ENCODE results near the gene TFR2.

DNA sequence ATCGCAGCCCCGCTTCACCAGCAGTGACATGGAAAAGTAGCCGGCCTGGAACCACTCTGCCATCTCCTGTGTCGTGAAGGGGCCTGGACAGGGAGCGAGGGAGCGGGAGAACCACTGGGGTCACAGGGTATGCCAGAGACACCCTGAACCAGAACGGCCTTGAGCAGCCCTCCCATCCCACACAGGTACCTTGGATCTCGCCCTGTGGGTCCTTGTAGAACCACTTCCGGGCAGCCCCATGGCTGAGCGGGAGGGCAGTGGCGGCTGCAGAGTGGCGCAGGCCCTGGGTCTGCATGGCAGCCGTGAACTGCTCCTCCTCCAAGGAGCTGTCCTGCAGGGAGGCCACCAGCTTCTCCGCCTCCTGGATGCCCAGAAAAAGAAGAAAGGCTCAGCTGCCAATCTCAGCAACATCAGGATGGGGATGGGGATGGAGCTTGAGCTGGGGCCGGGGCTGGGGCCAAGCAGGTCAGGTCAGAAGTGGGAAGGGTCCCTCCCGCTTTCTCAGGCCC is 43.2 kb upstream of the TFR2 start:
- TF ChIP-seq, protein P1, sequence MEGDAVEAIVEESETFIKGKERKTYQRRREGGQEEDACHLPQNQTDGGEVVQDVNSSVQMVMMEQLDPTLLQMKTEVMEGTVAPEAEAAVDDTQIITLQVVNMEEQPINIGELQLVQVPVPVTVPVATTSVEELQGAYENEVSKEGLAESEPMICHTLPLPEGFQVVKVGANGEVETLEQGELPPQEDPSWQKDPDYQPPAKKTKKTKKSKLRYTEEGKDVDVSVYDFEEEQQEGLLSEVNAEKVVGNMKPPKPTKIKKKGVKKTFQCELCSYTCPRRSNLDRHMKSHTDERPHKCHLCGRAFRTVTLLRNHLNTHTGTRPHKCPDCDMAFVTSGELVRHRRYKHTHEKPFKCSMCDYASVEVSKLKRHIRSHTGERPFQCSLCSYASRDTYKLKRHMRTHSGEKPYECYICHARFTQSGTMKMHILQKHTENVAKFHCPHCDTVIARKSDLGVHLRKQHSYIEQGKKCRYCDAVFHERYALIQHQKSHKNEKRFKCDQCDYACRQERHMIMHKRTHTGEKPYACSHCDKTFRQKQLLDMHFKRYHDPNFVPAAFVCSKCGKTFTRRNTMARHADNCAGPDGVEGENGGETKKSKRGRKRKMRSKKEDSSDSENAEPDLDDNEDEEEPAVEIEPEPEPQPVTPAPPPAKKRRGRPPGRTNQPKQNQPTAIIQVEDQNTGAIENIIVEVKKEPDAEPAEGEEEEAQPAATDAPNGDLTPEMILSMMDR (conservative IDR thresholded peaks at IDR 0.05; ENCODE audit: low read depth, low read length) = no peak
- no peak for TF ChIP-seq EZH2 (IDR thresholded peaks at IDR 0.05; ENCODE audit: low read length, unreplicated experiment)
- TF ChIP-seq EZH2phosphoT487 (IDR thresholded peaks at IDR 0.05; ENCODE audit: borderline replicate concordance, low read length) = no peak
